Fibroblast of the aortic adventitia (primary cell): ENCODE data around the gene CDC14B. TPM values are rescaled to one million over a fixed set of nuclear protein-coding genes. Genes with fewer than 3 reads are reported as not detected.
A peak's percentile ranks its signal among the peaks of the same experiment; 100 is the strongest.

Experiments
- DNase-seq: peaks from one replicate; pipeline ENCODE4 v3.0.0-alpha.2; 2010; ENCODE audit warnings: low read depth
- H3K4me3 ChIP-seq: 2 replicates; pipeline ENCODE4 v1.5.1; 2011; ENCODE audit warnings: low read depth, mild to moderate bottlenecking, control low read depth, low read length, moderate library complexity
- total RNA-seq: library from RNA; depleted of rRNA; stranded (reverse); fragments of >200 nt; gene quantifications from 2 replicates; pipeline ENCODE4 v1.2.3, GENCODE V29; 2012; ENCODE audit warnings: low replicate concordance
- TF ChIP-seq, protein P1 (sequence below): IDR thresholded peaks from 2 replicates; pipeline ENCODE4 v1.5.1; 2011; ENCODE audit warnings: mild to moderate bottlenecking, low read length, control low read depth, inconsistent platforms; ENCODE audit not compliant: insufficient read depth

The CDC14B gene
- total RNA-seq, 1 donor: 31.5 TPM

DNA sequence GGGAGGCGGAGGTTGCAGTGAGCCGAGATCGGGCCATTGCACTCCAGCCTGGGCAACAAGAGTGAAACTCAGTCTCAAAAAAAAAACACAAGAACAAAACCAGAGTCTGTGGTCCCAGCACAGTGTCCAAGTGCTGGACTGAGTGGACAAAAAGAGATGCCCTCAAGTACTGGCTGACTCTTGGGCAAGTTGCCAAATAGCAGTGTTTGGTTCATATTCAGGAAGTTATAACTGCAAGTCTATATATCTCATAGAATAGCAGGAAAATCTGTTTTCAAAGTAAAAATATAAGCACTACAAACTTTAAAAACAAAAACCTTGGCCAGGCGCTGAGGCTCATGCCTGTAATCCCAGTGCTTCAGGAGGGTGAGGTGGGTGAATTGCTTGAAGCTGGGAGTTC lies 162.4 kb downstream of the CDC14B start:
- DNase-seq: no peak
- TF ChIP-seq, protein P1, sequence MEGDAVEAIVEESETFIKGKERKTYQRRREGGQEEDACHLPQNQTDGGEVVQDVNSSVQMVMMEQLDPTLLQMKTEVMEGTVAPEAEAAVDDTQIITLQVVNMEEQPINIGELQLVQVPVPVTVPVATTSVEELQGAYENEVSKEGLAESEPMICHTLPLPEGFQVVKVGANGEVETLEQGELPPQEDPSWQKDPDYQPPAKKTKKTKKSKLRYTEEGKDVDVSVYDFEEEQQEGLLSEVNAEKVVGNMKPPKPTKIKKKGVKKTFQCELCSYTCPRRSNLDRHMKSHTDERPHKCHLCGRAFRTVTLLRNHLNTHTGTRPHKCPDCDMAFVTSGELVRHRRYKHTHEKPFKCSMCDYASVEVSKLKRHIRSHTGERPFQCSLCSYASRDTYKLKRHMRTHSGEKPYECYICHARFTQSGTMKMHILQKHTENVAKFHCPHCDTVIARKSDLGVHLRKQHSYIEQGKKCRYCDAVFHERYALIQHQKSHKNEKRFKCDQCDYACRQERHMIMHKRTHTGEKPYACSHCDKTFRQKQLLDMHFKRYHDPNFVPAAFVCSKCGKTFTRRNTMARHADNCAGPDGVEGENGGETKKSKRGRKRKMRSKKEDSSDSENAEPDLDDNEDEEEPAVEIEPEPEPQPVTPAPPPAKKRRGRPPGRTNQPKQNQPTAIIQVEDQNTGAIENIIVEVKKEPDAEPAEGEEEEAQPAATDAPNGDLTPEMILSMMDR: no peak
- H3K4me3 ChIP-seq: no peak overlapping the region

DNA sequence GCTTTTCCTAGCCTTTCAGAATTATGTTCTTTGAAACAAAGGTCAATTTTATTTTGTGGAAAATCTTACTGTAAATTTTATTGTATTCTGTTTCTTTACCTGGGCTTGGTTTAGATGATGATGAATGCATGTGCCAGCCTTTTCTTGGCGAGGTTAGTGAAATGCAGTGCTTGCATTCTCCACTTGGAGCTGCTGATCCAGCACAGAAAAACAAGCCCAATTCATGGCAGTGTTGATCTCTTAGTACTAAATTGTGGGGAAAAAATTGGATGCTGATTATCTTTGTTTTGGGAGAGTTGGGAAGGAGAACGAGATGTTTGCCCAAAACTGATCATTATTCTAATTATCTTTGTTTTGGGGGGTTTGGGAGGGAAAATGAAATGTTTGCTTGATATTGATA lies 166.0 kb downstream of the CDC14B start:
- TF ChIP-seq, protein P1: peak; percentile 87
- DNase-seq: peak; percentile 77
- no peak overlapping the region for H3K4me3 ChIP-seq

DNA sequence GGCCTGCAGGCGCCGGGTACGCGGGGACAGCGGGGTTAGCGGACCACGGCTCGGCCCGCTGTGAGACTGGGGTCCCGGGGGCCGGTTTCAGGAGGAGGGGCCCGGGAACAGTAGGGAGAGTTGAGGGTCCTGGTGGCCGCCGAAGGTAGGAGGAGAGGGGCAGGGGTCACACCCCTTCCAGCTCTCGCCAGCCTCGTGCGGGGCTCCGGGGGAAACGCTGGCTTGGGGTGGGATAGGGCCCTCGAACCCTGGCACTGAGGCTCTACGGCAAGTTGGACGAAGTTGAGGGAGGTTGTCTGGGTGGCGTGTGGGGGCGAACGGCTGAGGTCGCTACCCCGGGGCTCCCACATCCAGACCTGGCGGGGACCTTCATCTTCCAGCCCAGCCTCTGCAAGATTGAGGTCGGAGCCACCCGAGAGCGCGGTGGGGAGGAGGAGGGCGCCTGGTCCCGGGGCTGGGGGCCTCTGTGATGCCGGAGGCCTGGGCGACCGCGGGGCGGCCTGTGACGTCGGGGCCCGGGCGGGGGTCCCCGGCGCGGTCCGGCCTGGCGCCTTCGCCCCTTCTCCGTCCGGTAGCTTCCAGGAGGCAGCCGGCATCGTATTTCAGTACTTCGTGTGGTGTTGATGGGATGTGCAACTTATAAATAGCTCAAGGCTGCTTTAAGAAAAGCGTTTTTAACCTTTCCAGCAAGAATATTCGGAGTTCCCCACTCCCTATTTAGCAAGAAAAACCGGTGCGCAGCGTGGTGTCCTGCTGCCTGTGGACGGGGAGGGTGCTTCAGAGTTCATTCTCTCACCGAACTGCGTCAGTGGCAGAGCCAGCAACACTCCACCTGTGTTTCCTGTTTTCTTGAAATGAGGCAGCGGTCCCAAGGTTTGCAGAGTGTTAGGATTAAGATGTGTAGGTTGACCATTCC lies 168.8 kb downstream of the CDC14B start:
- H3K4me3 ChIP-seq: peak overlapping the region; percentile 90
- TF ChIP-seq, protein P1: no peak
- DNase-seq: peak; percentile 34

Other genes starting within 250 kb of the CDC14B start
- 7.8 and 14.6 TPM in 2 replicates for gene SLC35D2, start 236.1 kb downstream of the CDC14B start, total RNA-seq
- 0.33 and 31.3 TPM in 2 replicates for gene ZNF367, start 201.5 kb downstream of the CDC14B start, total RNA-seq
- gene HABP4, start 169.7 kb downstream of the CDC14B start, total RNA-seq: 16.7 and 27.6 TPM in 2 replicates
- 12.8 and 40.0 TPM in 2 replicates for gene PRXL2C, start 35.5 kb upstream of the CDC14B start, total RNA-seq
- 7.0 and 16.5 TPM in 2 replicates for gene ZNF510, start 158.2 kb upstream of the CDC14B start, total RNA-seq
- 2.3 and 7.1 TPM in 2 replicates for gene ZNF782, start 234.7 kb upstream of the CDC14B start, total RNA-seq